ENCODE data around the gene PLXNA4.

PLXNA4 gene

GRCh38 chr7:132117636-132118035 lies 458.6 kb downstream of the PLXNA4 start:
- ChIA-PET POLR2A (no interaction called here), CTCF (interaction anchor here (0.7 kb wide), 1 partner anchor 201 kb away, joined by 3 read pairs; no protein-coding TSS in a partner anchor)
- Histone ChIP-seq H3K9me3 (ENCODE audit: control insufficient read depth, insufficient read depth, low read depth, low read length) (no peaks in the 10 kb centered on the region), H3K4me3 (ENCODE audit: low read depth, low read length) (no peak overlapping the region), H3K4me1 (ENCODE audit: control insufficient read depth, insufficient read depth, low read length) (peaks cover 5% of the 10 kb centered on the region), H3K27ac (ENCODE audit: extremely low read depth, low read depth, low read length) (no peak overlapping the region), H3K36me3 (ENCODE audit: control insufficient read depth in 2 of 2, insufficient read depth in 1 of 2, low read length in 2 of 2) (no peaks in the 10 kb centered on the region)
- TF ChIP-seq ZNF211 (tag by site-specific recombination; IDR thresholded peaks at IDR 0.05; ENCODE audit: low read depth) (no peak), BCL6B (tag by site-specific recombination; IDR thresholded peaks at IDR 0.05) (no peak), ZNF112 (tag by site-specific recombination; IDR thresholded peaks at IDR 0.05) (no peak), ZNF449 (tag by site-specific recombination; IDR thresholded peaks at IDR 0.05) (no peak), REST (tag by site-specific recombination; IDR thresholded peaks at IDR 0.05) (no peak), ZNF23 (tag by site-specific recombination; IDR thresholded peaks at IDR 0.05; ENCODE audit: borderline replicate concordance) (no peak), ATF2 (tag by site-specific recombination; IDR thresholded peaks at IDR 0.05; ENCODE audit: low read depth) (no peak), INSM2 (tag by site-specific recombination; IDR thresholded peaks at IDR 0.05) (no peak), ZNF214 (tag by site-specific recombination; IDR thresholded peaks at IDR 0.05; ENCODE audit: borderline replicate concordance) (no peak), ZNF114 (tag by site-specific recombination; IDR thresholded peaks at IDR 0.05) (no peak), SP3 (tag by site-specific recombination; IDR thresholded peaks at IDR 0.05) (no peak), GLIS2 (tag by site-specific recombination; IDR thresholded peaks at IDR 0.05) (no peak), ZNF335 (tag by site-specific recombination; conservative IDR thresholded peaks at IDR 0.05) (no peak), ZNF280C (tag by site-specific recombination; IDR thresholded peaks at IDR 0.05) (no peak), ZNF175 (tag by site-specific recombination; IDR thresholded peaks at IDR 0.05) (no peak), ZNF138 (tag by site-specific recombination; IDR thresholded peaks at IDR 0.05; ENCODE audit: borderline replicate concordance) (no peak), ZNF518A (tag by site-specific recombination; conservative IDR thresholded peaks at IDR 0.05; ENCODE audit: low read depth) (no peak), PRDM6 (tag by site-specific recombination; IDR thresholded peaks at IDR 0.05) (no peak)

Data from HEK293 (cell line).